GM12878 (cell line): ENCODE results near the gene SLC12A7. TPM values are rescaled to one million over a fixed set of nuclear protein-coding genes. Genes with fewer than 3 reads are reported as not detected.

Source experiments
- ATAC-seq: fragments of 200-7000 bp; cut with Tn5 transposase; 3 replicates; pipeline ENCODE4 v1.9.1; 2020; ENCODE audit warnings: mild to moderate bottlenecking, moderate library complexity
- BruUV-seq: library from RNA; stranded (reverse); fragments of 400-500 nt; replicated peaks from 2 replicates; lab custom pipeline; 2021; lab: Mats Ljungman, UMichigan
- CTCF ChIA-PET: fragments of 300-600 bp; sonication (Branson Sonifier 250); formaldehyde crosslinking; extraction: SDS; loops from one replicate; lab custom pipeline; 2021; ENCODE audit warnings: inconsistent platforms; lab: Yijun Ruan, JAX
- POLR2A ChIA-PET: fragments of 350-600 bp; formaldehyde crosslinking; extraction: SDS; loops from one replicate; lab custom pipeline; 2021; ENCODE audit warnings: inconsistent platforms; lab: Charles Lee
- RAD21 ChIA-PET: fragments of 300-600 bp; sonication (Branson Sonifier 250); formaldehyde crosslinking; loops from one replicate; lab custom pipeline; 2023; ENCODE audit warnings: antibody characterized with exemption; ENCODE audit not compliant: unreplicated experiment; lab: Charles Lee
- SMC1A ChIA-PET: fragments of 300-600 bp; sonication (Branson Sonifier 250); formaldehyde crosslinking; loops from one replicate; lab custom pipeline; 2023; ENCODE audit not compliant: unreplicated experiment, uncharacterized antibody; lab: Charles Lee
- DNase-seq: peaks from one replicate; pipeline ENCODE4 v3.0.0-alpha.2; 2011; ENCODE audit warnings: low read depth, low spot score
- FAIRE-seq: peaks from 3 replicates; lab custom pipeline; 2011; peaks lifted over from hg19 to GRCh38; lab: Jason Lieb, UNC
- H2AFZ ChIP-seq: 2 replicates; pipeline ENCODE4 v1.6.0; 2011; ENCODE audit warnings: low read depth, low read length, control low read depth; ENCODE audit not compliant: control insufficient read depth
- H3K27ac ChIP-seq: 2 replicates; pipeline ENCODE4 v1.5.1; 2011; ENCODE audit warnings: control low read depth; ENCODE audit not compliant: control insufficient read depth, insufficient read depth
- H3K27me3 ChIP-seq, 2 experiments: replicated peaks in 1 of 2; 2 replicates each; pipeline versions ENCODE4 v1.6.0 to v1.6.1; 2011; ENCODE audit warnings: low read length in 1 of 2; ENCODE audit not compliant: control insufficient read depth in 2 of 2, insufficient read depth in 2 of 2
- H3K36me3 ChIP-seq, 2 experiments: 2 replicates each; pipeline ENCODE4 v1.5.1; 2011; ENCODE audit warnings: low read length in 1 of 2; ENCODE audit not compliant: control insufficient read depth in 2 of 2, insufficient read depth in 2 of 2
- H3K4me1 ChIP-seq: 2 replicates; pipeline ENCODE4 v1.6.1; 2011; ENCODE audit warnings: mild to moderate bottlenecking, low read length, moderate library complexity, mixed read lengths; ENCODE audit not compliant: control insufficient read depth, insufficient read depth
- H3K4me2 ChIP-seq: 2 replicates; pipeline ENCODE4 v1.6.0; 2011; ENCODE audit warnings: control low read depth; ENCODE audit not compliant: control insufficient read depth, insufficient read depth
- H3K4me3 ChIP-seq: fragments of 200-600 bp; sonication (generic); 2 replicates; pipeline ENCODE4 v1.5.1; 2016
- H3K79me2 ChIP-seq: 2 replicates; pipeline ENCODE4 v1.6.0; 2011; ENCODE audit warnings: low read length; ENCODE audit not compliant: control insufficient read depth, insufficient read depth
- H3K9ac ChIP-seq: 2 replicates; pipeline ENCODE4 v1.8.0; 2011; ENCODE audit warnings: low read length, control low read depth, mixed read lengths; ENCODE audit not compliant: control insufficient read depth, insufficient read depth
- H3K9me3 ChIP-seq: replicated peaks from 3 replicates; pipeline ENCODE4 v1.5.1; 2011; ENCODE audit warnings: mild to moderate bottlenecking, low read length; ENCODE audit not compliant: control insufficient read depth, insufficient read depth
- H4K20me1 ChIP-seq: 2 replicates; pipeline ENCODE4 v1.6.0; 2011; ENCODE audit not compliant: control insufficient read depth, insufficient read depth
- CHD4 ChIP-seq: fragments of 200-600 bp; sonication (generic); IDR thresholded peaks from 2 replicates; pipeline ENCODE4 v1.6.1; 2016; ENCODE audit warnings: mild to moderate bottlenecking
- KAT2A ChIP-seq: conservative IDR thresholded peaks from 2 replicates; pipeline ENCODE4 v1.6.1; 2011; ENCODE audit warnings: low read depth, low read length; ENCODE audit not compliant: control insufficient read depth
- NR2C1 ChIP-seq: fragments of 450-650 bp; IDR thresholded peaks from 2 replicates; pipeline ENCODE4 v1.6.1; 2017; ENCODE audit warnings: antibody characterized with exemption, mild to moderate bottlenecking, moderate library complexity
- PML ChIP-seq: IDR thresholded peaks from 2 replicates; pipeline ENCODE4 v1.6.1; 2012; ENCODE audit warnings: low read length, inconsistent platforms
- WGBS: methylation state at CpG from one replicate; pipeline ENCODE4 v1.1.6; 2016; ENCODE audit warnings: low lambda C conversion rate; ENCODE audit not compliant: insufficient replicate concordance, insufficient coverage; ENCODE audit errors: missing lambda C conversion rate; 5-methylcytosine and 5-hydroxymethylcytosine counted together
- in situ Hi-C: fragments of 300-500 bp; cut with MboI; formaldehyde crosslinking; loops from 9 replicates; pipeline ENCODE4 v1.14.3; 2018; ENCODE audit warnings: mixed read lengths
- intact Hi-C: fragments of 100-400 bp; cut with micrococcal nuclease; formaldehyde crosslinking; loops from one replicate; pipeline ENCODE4 v1.14.2; 2022; ENCODE audit not compliant: unreplicated experiment
- polyA plus RNA-seq, 11 experiments: library from polyadenylated mRNA; depleted of rRNA in 4 of 11; unstranded in 6 of 11; stranded (reverse) in 5 of 11; fragments of >200 nt; fragmentation: Nextera tagmentation in 4 of 11; fragmentation: Illumina TruSeq in 1 of 11; extraction: Ambion mirVana in 4 of 11; extraction: Trizol in 1 of 11; gene quantifications; 1 replicate in 1 of 11; 2 replicates in 10 of 11; pipeline versions ENCODE4 v1.2.1 to v1.2.3, GENCODE V29; 2011 to 2016; ENCODE audit warnings: inconsistent platforms in 2 of 11, missing spikeins in 2 of 11, low read depth in 1 of 11
- total RNA-seq, 4 experiments: library from RNA; depleted of rRNA in 3 of 4; stranded (reverse); fragments of >200 nt in 3 of 4; fragmentation: Illumina TruSeq in 1 of 4; extraction: Trizol in 1 of 4; gene quantifications; 2 replicates each; pipeline versions ENCODE4 v1.2.1 to v1.2.3, GENCODE V29; 2013 to 2021
- TF ChIP-seq, protein P1 (sequence below): IDR thresholded peaks from 2 replicates; pipeline ENCODE4 v1.6.1; 2011; ENCODE audit warnings: borderline replicate concordance, low read depth, mild to moderate bottlenecking, moderate library complexity, low read length; ENCODE audit not compliant: insufficient read depth, poor library complexity, severe bottlenecking

SLC12A7 gene
- total and polyA plus RNA-seq, 10 of the 15 experiments (the other 5 are each of a cell fraction or from before 2014, with no cell fraction given) = 0.10 to 10.0 (median 2.9) TPM

GRCh38 chr5:1042626-1043025 is 69.2 kb downstream of the SLC12A7 start:
- ATAC-seq (no peak), FAIRE-seq (no peak), DNase-seq (no peak)
- in situ Hi-C loops (no loop called here), intact Hi-C loops (no loop called here)
- Histone ChIP-seq H3K36me3 (no peaks in the 10 kb centered on the region), H4K20me1 (no peaks in the 10 kb centered on the region), H3K9ac (no peak overlapping the region), H3K79me2 (no peaks in the 10 kb centered on the region), H2AFZ (no peak overlapping the region), H3K4me3 (no peak overlapping the region), H3K9me3 (no peaks in the 10 kb centered on the region; the same call in 2 of the 3 replicates), H3K27me3 (no peaks in the 10 kb centered on the region), H3K27ac (no peak overlapping the region), H3K4me2 (no peak overlapping the region), H3K4me1 (no peaks in the 10 kb centered on the region)
- ChIA-PET CTCF (no interaction called here), POLR2A (no interaction called here), SMC1A (no interaction called here), RAD21 (no interaction called here)
- no TSS peak for BruUV-seq
- TF ChIP-seq KAT2A (no peak), PML (no peak), CHD4 (no peak)
- WGBS = 50% methylated on average over 7 of the region's 7 CpGs

- no peak overlapping the region for H3K9ac ChIP-seq
- ChIA-PET SMC1A (no interaction called here), CTCF (no interaction called here), RAD21 (no interaction called here), POLR2A (no interaction called here)
- DNase-seq (no peak), ATAC-seq (no peak), FAIRE-seq (no peak)
- WGBS = 49% methylated on average over 15 of the region's 15 CpGs
- no TSS peak for BruUV-seq
- H3K79me2 ChIP-seq = no peaks in the 10 kb centered on the region
- H2AFZ ChIP-seq = no peak overlapping the region
- intact Hi-C loops = no loop called here
- H3K4me3 ChIP-seq = no peak overlapping the region
- in situ Hi-C loops = no loop called here
- H3K27me3 ChIP-seq = no peaks in the 10 kb centered on the region
- H4K20me1 ChIP-seq = no peaks in the 10 kb centered on the region
- H3K9me3 ChIP-seq = no peaks in the 10 kb centered on the region; the same call in 2 of the 3 replicates
- H3K4me2 ChIP-seq = no peak overlapping the region
- TF ChIP-seq, protein P1, sequence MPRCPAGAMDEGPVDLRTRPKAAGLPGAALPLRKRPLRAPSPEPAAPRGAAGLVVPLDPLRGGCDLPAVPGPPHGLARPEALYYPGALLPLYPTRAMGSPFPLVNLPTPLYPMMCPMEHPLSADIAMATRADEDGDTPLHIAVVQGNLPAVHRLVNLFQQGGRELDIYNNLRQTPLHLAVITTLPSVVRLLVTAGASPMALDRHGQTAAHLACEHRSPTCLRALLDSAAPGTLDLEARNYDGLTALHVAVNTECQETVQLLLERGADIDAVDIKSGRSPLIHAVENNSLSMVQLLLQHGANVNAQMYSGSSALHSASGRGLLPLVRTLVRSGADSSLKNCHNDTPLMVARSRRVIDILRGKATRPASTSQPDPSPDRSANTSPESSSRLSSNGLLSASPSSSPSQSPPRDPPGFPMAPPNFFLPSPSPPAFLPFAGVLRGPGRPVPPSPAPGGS = peak; percentile 62
- TF ChIP-seq NR2C1 = no peak
- H3K36me3 ChIP-seq = no peaks in the 10 kb centered on the region
- no peak overlapping the region for H3K27ac ChIP-seq
- no peaks in the 10 kb centered on the region for H3K4me1 ChIP-seq
Observed at GRCh38 chr5:1041225-1042143, 70.4 kb downstream of the SLC12A7 start.
